Vagina (tissue), 2 donors: ENCODE data around the gene HAUS8. TPM values are rescaled to one million over a fixed set of nuclear protein-coding genes. Genes with fewer than 3 reads are reported as not detected.
A peak's percentile ranks its signal among the peaks of the same experiment; 100 is the strongest.

ENCODE experiments used
- DNase-seq, 2 donors: peaks; one replicate each; pipeline ENCODE4 v3.0.0-alpha.2; 2017; ENCODE audit errors: extremely low spot score in 2 of 2
- H3K27ac ChIP-seq: fragments of 200-600 bp; sonication (generic); one replicate; pipeline ENCODE4 v1.5.1; 2019
- H3K27me3 ChIP-seq: fragments of 200-600 bp; sonication (generic); one replicate; pipeline ENCODE4 v1.5.1; 2019
- H3K36me3 ChIP-seq, 2 donors: fragments of 200-600 bp; sonication (generic); one replicate each; pipeline ENCODE4 v1.5.1; 2017 to 2019
- H3K4me1 ChIP-seq: fragments of 200-600 bp; sonication (generic); one replicate; pipeline ENCODE4 v1.5.1; 2019
- H3K4me3 ChIP-seq, 2 donors: fragments of 200-600 bp; sonication (generic); 1 replicate in 1 of 2; 2 replicates in 1 of 2; pipeline ENCODE4 v1.5.1; 2016 to 2019
- H3K9me3 ChIP-seq: fragments of 200-600 bp; sonication (generic); one replicate; pipeline ENCODE4 v1.5.1; 2019
- CTCF ChIP-seq, 3 experiments: fragments of 450-650 bp in 2 of 3; fragments of 200-600 bp in 1 of 3; sonication (generic) in 1 of 3; IDR thresholded peaks; one replicate each; pipeline ENCODE4 v1.5.1; 2017 to 2019; ENCODE audit warnings: antibody characterized with exemption in 3 of 3, mild to moderate bottlenecking in 2 of 3, moderate library complexity in 2 of 3
- POLR2A ChIP-seq, 2 donors: fragments of 450-650 bp; IDR thresholded peaks; one replicate each; pipeline ENCODE4 v1.6.1; 2017; ENCODE audit warnings: antibody characterized with exemption in 2 of 2, mild to moderate bottlenecking in 2 of 2, moderate library complexity in 2 of 2
- POLR2AphosphoS5 ChIP-seq, 2 donors: sonication (generic); formaldehyde crosslinking; IDR thresholded peaks; one replicate each; pipeline ENCODE4 v1.9.0; 2017; ENCODE audit warnings: antibody characterized with exemption in 2 of 2, mild to moderate bottlenecking in 2 of 2, low read depth in 1 of 2; ENCODE audit not compliant: insufficient read depth in 1 of 2
- intact Hi-C: fragments of 100-400 bp; cut with DNase I; formaldehyde crosslinking; loops from one replicate; pipeline ENCODE4 v1.15.1; 2023
- total RNA-seq: library from RNA; depleted of rRNA; stranded (reverse); fragments of >200 nt; gene quantifications from one replicate; pipeline ENCODE4 v1.2.3, GENCODE V29; 2016

HAUS8 gene
- total RNA-seq, 1 donor from 2014 or later, result 4.7 TPM

GRCh38 chr19:17118957-17119356 lies 43.7 kb upstream of the HAUS8 start:
- Histone ChIP-seq H3K27ac (peak overlapping the region; percentile 6), H3K4me3 (no peak overlapping the region), H3K27me3 (no peaks in the 10 kb centered on the region), H3K4me1 (peaks cover 29% of the 10 kb centered on the region), H3K9me3 (no peaks in the 10 kb centered on the region), H3K36me3 (peaks cover 0 to 12% of the 10 kb centered on the region in 2 donors)
- intact Hi-C loops, result no loop called here
- no peak for DNase-seq
- TF ChIP-seq POLR2A (IDR thresholded peaks at IDR 0.05) (no peak), CTCF (IDR thresholded peaks at IDR 0.05) (no peak), POLR2AphosphoS5 (IDR thresholded peaks at IDR 0.05; ENCODE audit: insufficient read depth in 1 of 2, low read depth in 1 of 2) (no peak)

GRCh38 chr19:17116996-17117702 lies 41.9 kb upstream of the HAUS8 start:
- H3K4me1 ChIP-seq, result peaks cover 39% of the 10 kb centered on the region
- intact Hi-C loops, result no loop called here
- H3K27ac ChIP-seq, result peak overlapping the region; percentile 43
- H3K36me3 ChIP-seq, result peaks cover 0 to 3% of the 10 kb centered on the region in 2 donors
- no peaks in the 10 kb centered on the region for H3K27me3 ChIP-seq
- no peaks in the 10 kb centered on the region for H3K9me3 ChIP-seq
- no peak for TF ChIP-seq CTCF (IDR thresholded peaks at IDR 0.05)
- TF ChIP-seq POLR2A (IDR thresholded peaks at IDR 0.05), result no peak
- no peak for TF ChIP-seq POLR2AphosphoS5 (IDR thresholded peaks at IDR 0.05; ENCODE audit: insufficient read depth in 1 of 2, low read depth in 1 of 2)
- DNase-seq, result no peak
- no peak overlapping the region for H3K4me3 ChIP-seq

GRCh38 chr19:17114414-17114831 lies 39.2 kb upstream of the HAUS8 start:
- H3K27me3 ChIP-seq, result no peaks in the 10 kb centered on the region
- H3K27ac ChIP-seq, result peak overlapping the region; percentile 58
- H3K4me3 ChIP-seq, result no peak overlapping the region
- no peak for TF ChIP-seq POLR2A (IDR thresholded peaks at IDR 0.05)
- no peak for TF ChIP-seq CTCF (IDR thresholded peaks at IDR 0.05)
- TF ChIP-seq POLR2AphosphoS5 (IDR thresholded peaks at IDR 0.05; ENCODE audit: insufficient read depth in 1 of 2, low read depth in 1 of 2), result no peak
- DNase-seq, result no peak
- peaks cover 0 to 3% of the 10 kb centered on the region in 2 donors for H3K36me3 ChIP-seq
- H3K4me1 ChIP-seq, result peaks cover 55% of the 10 kb centered on the region
- intact Hi-C loops, result no loop called here
- H3K9me3 ChIP-seq, result no peaks in the 10 kb centered on the region

GRCh38 chr19:17113127-17113785 lies 38.0 kb upstream of the HAUS8 start:
- Histone ChIP-seq H3K9me3 (no peaks in the 10 kb centered on the region), H3K4me1 (peaks cover 65% of the 10 kb centered on the region), H3K27ac (peak overlapping the region; percentile 58), H3K27me3 (no peaks in the 10 kb centered on the region), H3K36me3 (no peaks in the 10 kb centered on the region), H3K4me3 (no peak overlapping the region)
- intact Hi-C loops, result no loop called here
- TF ChIP-seq POLR2A (IDR thresholded peaks at IDR 0.05), result no peak
- no peak for TF ChIP-seq POLR2AphosphoS5 (IDR thresholded peaks at IDR 0.05; ENCODE audit: insufficient read depth in 1 of 2, low read depth in 1 of 2)
- TF ChIP-seq CTCF (IDR thresholded peaks at IDR 0.05), result no peak
- DNase-seq, result no peak

- peak overlapping the region; percentile 32 for H3K27ac ChIP-seq
- H3K4me3 ChIP-seq, result no peak overlapping the region
- no peak for DNase-seq
- no peaks in the 10 kb centered on the region for H3K27me3 ChIP-seq
- intact Hi-C loops, result no loop called here
- H3K36me3 ChIP-seq, result no peaks in the 10 kb centered on the region
- peaks cover 65% of the 10 kb centered on the region for H3K4me1 ChIP-seq
- TF ChIP-seq POLR2A (IDR thresholded peaks at IDR 0.05) (no peak), CTCF (IDR thresholded peaks at IDR 0.05) (no peak), POLR2AphosphoS5 (IDR thresholded peaks at IDR 0.05; ENCODE audit: insufficient read depth in 1 of 2, low read depth in 1 of 2) (no peak)
- no peaks in the 10 kb centered on the region for H3K9me3 ChIP-seq
These were observed 37.4 kb upstream of the HAUS8 start for GRCh38 chr19:17112700-17113099.
